ENCODE measurements around the gene ANTXR1. TPM values are rescaled to one million over a fixed set of nuclear protein-coding genes. Genes with fewer than 3 reads are reported as not detected.

Gene ANTXR1
- total RNA-seq, 1 experiment from 2014 or later = 48.3 TPM

- Histone ChIP-seq H3F3A (ENCODE audit: insufficient read depth, low read depth) (peaks cover 28% of the 10 kb centered on the region), H3K9me3 (ENCODE audit: insufficient read depth, low read depth) (no peaks in the 10 kb centered on the region), H4K20me1 (ENCODE audit: insufficient read depth) (no peaks in the 10 kb centered on the region), H3K4me1 (replicated peaks; ENCODE audit: insufficient read depth) (peaks cover 30% of the 10 kb centered on the region), H3K9me2 (ENCODE audit: insufficient read depth) (no peaks in the 10 kb centered on the region; the same call in 1 of the 2 replicates), H2AFZ (no peak overlapping the region), H3K79me2 (ENCODE audit: low read depth) (no peaks in the 10 kb centered on the region), H3K36me3 (ENCODE audit: low read depth) (no peaks in the 10 kb centered on the region), H3K27me3 (ENCODE audit: insufficient read depth, low read depth) (no peaks in the 10 kb centered on the region), H3K4me3 (0 out of 2 replicates have a peak overlapping the region, but pooled peaks have one; percentile 1), H3K4me2 (peak overlapping the region; percentile 63), H3K27ac (peak overlapping the region; percentile 69)
- ChIA-PET POLR2A (ENCODE audit: unreplicated experiment) (interaction anchor here (0.6 kb wide), 1 partner anchor 776 kb away, joined by 3 read pairs; no protein-coding TSS in a partner anchor), CTCF (interaction anchor here (0.7 kb wide), 1 partner anchor 150 kb away, joined by 3 read pairs; no protein-coding TSS in a partner anchor)
- no TSS peak for BruUV-seq (replicated peaks)
- DNase-seq = peak; percentile 22 to 75
- TF ChIP-seq EZH2 (IDR thresholded peaks at IDR 0.05; ENCODE audit: low read depth) = no peak
- TF ChIP-seq, protein P1, sequence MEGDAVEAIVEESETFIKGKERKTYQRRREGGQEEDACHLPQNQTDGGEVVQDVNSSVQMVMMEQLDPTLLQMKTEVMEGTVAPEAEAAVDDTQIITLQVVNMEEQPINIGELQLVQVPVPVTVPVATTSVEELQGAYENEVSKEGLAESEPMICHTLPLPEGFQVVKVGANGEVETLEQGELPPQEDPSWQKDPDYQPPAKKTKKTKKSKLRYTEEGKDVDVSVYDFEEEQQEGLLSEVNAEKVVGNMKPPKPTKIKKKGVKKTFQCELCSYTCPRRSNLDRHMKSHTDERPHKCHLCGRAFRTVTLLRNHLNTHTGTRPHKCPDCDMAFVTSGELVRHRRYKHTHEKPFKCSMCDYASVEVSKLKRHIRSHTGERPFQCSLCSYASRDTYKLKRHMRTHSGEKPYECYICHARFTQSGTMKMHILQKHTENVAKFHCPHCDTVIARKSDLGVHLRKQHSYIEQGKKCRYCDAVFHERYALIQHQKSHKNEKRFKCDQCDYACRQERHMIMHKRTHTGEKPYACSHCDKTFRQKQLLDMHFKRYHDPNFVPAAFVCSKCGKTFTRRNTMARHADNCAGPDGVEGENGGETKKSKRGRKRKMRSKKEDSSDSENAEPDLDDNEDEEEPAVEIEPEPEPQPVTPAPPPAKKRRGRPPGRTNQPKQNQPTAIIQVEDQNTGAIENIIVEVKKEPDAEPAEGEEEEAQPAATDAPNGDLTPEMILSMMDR (conservative IDR thresholded peaks at IDR 0.05) = no peak
- intact Hi-C loops (cut with micrococcal nuclease; ENCODE audit: unreplicated experiment) = loop anchor here (2.0 to 5.0 kb wide), 3 partner anchors 24 to 169 kb away; no protein-coding TSS in a partner anchor
Observed at GRCh38 chr2:69138247-69138772, 125.3 kb downstream of the ANTXR1 start.

- H3K79me2 ChIP-seq (ENCODE audit: low read depth) = no peaks in the 10 kb centered on the region
- peak; percentile 70 to 77 for DNase-seq
- 0 out of 2 replicates have a peak overlapping the region, but pooled peaks have one; percentile 1 for H3K4me3 ChIP-seq
- peak overlapping the region; percentile 69 for H3K27ac ChIP-seq
- H3K27me3 ChIP-seq (ENCODE audit: insufficient read depth, low read depth) = no peaks in the 10 kb centered on the region
- H4K20me1 ChIP-seq (ENCODE audit: insufficient read depth) = no peaks in the 10 kb centered on the region
- CTCF ChIA-PET = no interaction called here
- H3K4me2 ChIP-seq = peak overlapping the region; percentile 63
- no peak overlapping the region for H2AFZ ChIP-seq
- no peaks in the 10 kb centered on the region for H3K9me3 ChIP-seq (ENCODE audit: insufficient read depth, low read depth)
- POLR2A ChIA-PET (ENCODE audit: unreplicated experiment) = interaction anchor here (0.5 to 0.7 kb wide), 4 partner anchors 16 to 775 kb away, joined by 3 to 5 read pairs (median 4); no protein-coding TSS in a partner anchor
- no TSS peak for BruUV-seq (replicated peaks)
- intact Hi-C loops (cut with micrococcal nuclease; ENCODE audit: unreplicated experiment) = loop anchor here (2.0 to 5.0 kb wide), 3 partner anchors 24 to 168 kb away; no protein-coding TSS in a partner anchor
- peaks cover 35% of the 10 kb centered on the region for H3F3A ChIP-seq (ENCODE audit: insufficient read depth, low read depth)
- TF ChIP-seq, protein P1 (conservative IDR thresholded peaks at IDR 0.05) = no peak
- TF ChIP-seq EZH2 (IDR thresholded peaks at IDR 0.05; ENCODE audit: low read depth) = no peak
- H3K9me2 ChIP-seq (ENCODE audit: insufficient read depth) = no peaks in the 10 kb centered on the region; the same call in 1 of the 2 replicates
- H3K36me3 ChIP-seq (ENCODE audit: low read depth) = no peaks in the 10 kb centered on the region
- peaks cover 36% of the 10 kb centered on the region for H3K4me1 ChIP-seq (replicated peaks; ENCODE audit: insufficient read depth)
Observed at GRCh38 chr2:69138793-69139459, 125.9 kb downstream of the ANTXR1 start.

DNA sequence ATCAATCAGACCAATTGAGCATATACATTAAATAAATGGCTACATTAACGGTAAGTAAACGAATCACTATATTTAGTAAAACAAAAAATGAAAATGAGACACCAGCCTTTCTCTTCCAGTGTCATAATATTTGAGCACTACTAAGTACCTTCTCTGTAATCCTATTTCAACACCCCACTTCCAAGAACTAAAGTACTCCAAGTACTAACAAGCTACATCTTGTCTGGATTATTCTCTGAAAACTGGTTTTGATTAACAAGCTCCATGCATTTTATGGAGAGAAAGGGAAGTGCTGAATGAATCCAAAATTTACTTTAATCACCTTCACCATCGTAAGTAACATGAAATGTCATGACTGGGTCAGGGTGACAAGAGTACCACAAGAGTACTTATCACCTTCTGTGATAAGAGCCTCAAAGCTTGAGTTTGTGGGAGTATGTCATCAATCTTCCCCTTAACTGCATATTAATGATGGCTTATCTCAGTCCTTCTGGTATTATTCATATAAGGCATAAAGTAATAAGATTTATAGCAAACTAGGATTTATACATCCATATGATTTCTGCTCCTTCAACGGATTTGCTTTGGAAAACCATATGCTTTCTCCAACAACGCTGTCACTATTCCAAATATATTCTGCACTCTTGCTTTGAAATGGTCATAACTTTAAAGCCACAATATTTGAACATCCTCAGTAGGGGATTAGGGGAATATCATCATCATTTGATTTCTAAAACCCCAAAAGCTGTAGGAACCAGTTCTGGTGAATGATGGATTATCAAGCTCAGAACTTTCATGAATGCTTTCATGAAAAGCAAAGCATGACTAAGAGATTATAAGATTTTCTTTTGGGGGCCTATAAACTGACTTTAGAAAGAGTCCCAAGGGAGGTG is 127.0 kb downstream of the ANTXR1 start:
- Histone ChIP-seq H3K4me3 (no peak overlapping the region), H2AFZ (no peak overlapping the region), H3K4me1 (replicated peaks; ENCODE audit: insufficient read depth) (peaks cover 42% of the 10 kb centered on the region), H3K27ac (peak overlapping the region; percentile 69; the same call in 1 of the 2 replicates), H3K27me3 (ENCODE audit: insufficient read depth, low read depth) (no peaks in the 10 kb centered on the region), H3K9me3 (ENCODE audit: insufficient read depth, low read depth) (no peaks in the 10 kb centered on the region), H3F3A (ENCODE audit: insufficient read depth, low read depth) (peaks cover 35% of the 10 kb centered on the region), H3K4me2 (no peak overlapping the region; the same call in 1 of the 2 replicates), H3K79me2 (ENCODE audit: low read depth) (no peaks in the 10 kb centered on the region), H3K9me2 (ENCODE audit: insufficient read depth) (no peaks in the 10 kb centered on the region; the same call in 1 of the 2 replicates), H3K36me3 (ENCODE audit: low read depth) (no peaks in the 10 kb centered on the region), H4K20me1 (ENCODE audit: insufficient read depth) (no peaks in the 10 kb centered on the region)
- no TSS peak for BruUV-seq (replicated peaks)
- ChIA-PET CTCF (interaction anchor here (0.7 kb wide), 1 partner anchor 325 kb away, joined by 3 read pairs; no protein-coding TSS in a partner anchor), POLR2A (ENCODE audit: unreplicated experiment) (interaction anchor here (0.7 kb wide), 1 partner anchor 18 kb away, joined by 3 read pairs; no protein-coding TSS in a partner anchor)
- TF ChIP-seq, protein P1 (conservative IDR thresholded peaks at IDR 0.05) = no peak
- no peak for TF ChIP-seq EZH2 (IDR thresholded peaks at IDR 0.05; ENCODE audit: low read depth)
- intact Hi-C loops (cut with micrococcal nuclease; ENCODE audit: unreplicated experiment) = loop anchor here (2.0 to 5.0 kb wide), 3 partner anchors 23 to 167 kb away; no protein-coding TSS in a partner anchor
- no peak for DNase-seq
